T-helper 22 cell (primary cell): Measurements from ENCODE around the gene ADD3.

Source experiments
- DNase-seq: peaks from one replicate; pipeline ENCODE4 v3.0.0-alpha.2; 2020; ENCODE audit warnings: low read depth

ADD3 gene, protein sequence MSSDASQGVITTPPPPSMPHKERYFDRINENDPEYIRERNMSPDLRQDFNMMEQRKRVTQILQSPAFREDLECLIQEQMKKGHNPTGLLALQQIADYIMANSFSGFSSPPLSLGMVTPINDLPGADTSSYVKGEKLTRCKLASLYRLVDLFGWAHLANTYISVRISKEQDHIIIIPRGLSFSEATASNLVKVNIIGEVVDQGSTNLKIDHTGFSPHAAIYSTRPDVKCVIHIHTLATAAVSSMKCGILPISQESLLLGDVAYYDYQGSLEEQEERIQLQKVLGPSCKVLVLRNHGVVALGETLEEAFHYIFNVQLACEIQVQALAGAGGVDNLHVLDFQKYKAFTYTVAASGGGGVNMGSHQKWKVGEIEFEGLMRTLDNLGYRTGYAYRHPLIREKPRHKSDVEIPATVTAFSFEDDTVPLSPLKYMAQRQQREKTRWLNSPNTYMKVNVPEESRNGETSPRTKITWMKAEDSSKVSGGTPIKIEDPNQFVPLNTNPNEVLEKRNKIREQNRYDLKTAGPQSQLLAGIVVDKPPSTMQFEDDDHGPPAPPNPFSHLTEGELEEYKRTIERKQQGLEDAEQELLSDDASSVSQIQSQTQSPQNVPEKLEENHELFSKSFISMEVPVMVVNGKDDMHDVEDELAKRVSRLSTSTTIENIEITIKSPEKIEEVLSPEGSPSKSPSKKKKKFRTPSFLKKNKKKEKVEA

GRCh38 chr10:110007701-110008517, at the start of gene ADD3:
Gene ADD3, plus strand, starts transcription at chr10:110007984. Its CDS starts 92,670 bp downstream, at chr10:110100654.
- peak; percentile 93 for DNase-seq

DNA sequence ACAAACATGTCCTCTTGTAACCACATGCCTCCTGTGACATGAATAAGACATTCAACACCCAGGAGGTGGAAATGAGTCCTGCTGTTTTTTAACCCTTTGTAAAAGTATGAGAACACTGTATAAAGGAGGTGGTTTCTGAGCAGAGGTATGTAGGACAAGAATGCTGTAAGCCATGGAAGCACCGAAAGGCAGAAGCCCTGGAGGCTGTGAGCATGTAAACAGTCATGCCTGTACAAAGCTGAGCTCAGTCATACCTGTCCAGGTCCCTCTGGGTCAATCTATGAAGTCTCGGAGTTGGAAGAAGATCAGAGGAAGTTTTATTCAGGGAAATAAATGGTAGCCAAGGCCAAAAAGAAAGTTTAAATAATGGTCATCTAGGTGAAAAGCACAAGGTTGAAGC, 49.7 kb upstream of the ADD3 start:
- DNase-seq: no peak

- no peak for DNase-seq
Observed at GRCh38 chr10:109959259-109960145, 48.3 kb upstream of the ADD3 start.

DNA sequence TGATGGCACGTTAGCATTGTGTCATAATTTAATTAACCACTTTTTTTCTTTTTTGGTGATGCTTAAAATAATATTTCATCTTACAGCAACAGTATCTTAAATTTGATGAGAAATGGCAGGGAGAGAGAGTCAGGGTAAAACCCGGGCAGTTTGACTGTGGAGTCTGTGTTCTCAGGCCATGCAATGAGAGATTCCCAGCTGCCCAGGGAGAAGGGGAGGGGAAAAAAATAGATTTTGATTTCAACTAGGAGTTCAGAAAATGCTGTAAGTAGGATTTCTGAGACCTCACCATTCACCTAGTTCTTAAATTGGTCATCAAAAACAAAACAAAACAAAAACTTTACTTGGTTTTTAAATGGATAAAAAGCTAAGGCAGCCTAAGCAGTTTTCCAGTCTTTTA, 47.1 kb upstream of the ADD3 start:
- DNase-seq: no peak

DNA sequence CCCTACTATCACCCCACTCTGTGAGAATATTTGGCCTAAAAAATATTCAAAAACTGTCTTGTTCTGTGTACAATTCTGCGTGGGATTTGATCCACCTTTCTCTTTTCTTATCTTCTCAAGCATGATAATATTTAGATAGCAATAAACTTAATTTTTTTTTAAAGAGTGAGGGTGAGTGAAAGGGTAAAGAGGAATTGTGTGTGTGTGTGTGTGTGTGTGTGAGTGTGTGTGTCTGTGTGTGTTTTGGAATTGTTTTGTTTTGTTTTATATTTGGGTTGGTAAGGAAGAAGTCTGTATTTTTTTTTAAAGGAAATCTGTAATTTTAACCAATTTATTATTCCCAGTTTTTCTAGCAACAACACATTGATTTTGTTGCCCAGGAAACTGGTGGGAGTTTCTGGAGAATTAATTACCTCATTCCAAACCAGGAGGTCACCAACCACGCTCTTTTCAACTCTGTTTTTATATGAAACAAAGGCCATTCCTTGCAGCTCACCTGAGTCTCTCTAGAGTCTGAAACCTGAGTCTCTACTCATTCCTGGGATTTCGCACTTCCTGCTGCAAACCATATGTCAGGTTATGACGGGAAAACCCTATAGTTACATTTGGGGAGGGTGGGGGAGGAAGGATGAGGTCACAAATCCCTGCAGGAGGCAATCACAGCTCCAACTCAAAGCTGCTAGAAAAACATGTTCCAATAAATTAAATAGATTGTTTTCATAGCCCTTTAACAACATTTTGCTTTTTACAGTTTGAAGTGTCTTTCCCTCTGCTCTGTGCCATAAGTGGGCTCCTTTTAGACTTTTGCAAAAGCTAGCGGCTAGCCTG, 46.4 kb upstream of the ADD3 start:
- no peak for DNase-seq

GRCh38 chr10:109962247-109962646, 45.5 kb upstream of the ADD3 start:
- DNase-seq: no peak

GRCh38 chr10:109963439-109963838, 44.3 kb upstream of the ADD3 start:
- no peak for DNase-seq

DNA sequence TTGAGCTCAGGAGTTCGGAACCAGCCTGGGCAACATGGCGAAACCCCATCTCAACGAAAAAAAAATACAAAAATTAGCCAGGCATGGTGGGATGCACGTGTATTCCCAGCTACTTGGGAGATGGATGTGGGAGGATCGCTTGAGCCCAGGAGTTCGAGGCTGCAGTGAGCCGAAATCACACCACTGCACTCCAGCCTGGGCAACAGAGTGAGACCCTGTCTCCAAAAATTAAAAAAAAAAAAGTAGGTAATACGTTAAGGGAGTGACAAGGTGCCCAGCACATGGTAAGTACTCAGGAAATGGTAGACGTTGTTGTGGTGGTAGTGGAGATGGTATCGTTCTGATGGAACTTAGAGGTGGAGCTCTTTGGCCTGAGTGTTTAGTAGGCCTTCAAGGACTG, 43.5 kb upstream of the ADD3 start:
- no peak for DNase-seq

DNA sequence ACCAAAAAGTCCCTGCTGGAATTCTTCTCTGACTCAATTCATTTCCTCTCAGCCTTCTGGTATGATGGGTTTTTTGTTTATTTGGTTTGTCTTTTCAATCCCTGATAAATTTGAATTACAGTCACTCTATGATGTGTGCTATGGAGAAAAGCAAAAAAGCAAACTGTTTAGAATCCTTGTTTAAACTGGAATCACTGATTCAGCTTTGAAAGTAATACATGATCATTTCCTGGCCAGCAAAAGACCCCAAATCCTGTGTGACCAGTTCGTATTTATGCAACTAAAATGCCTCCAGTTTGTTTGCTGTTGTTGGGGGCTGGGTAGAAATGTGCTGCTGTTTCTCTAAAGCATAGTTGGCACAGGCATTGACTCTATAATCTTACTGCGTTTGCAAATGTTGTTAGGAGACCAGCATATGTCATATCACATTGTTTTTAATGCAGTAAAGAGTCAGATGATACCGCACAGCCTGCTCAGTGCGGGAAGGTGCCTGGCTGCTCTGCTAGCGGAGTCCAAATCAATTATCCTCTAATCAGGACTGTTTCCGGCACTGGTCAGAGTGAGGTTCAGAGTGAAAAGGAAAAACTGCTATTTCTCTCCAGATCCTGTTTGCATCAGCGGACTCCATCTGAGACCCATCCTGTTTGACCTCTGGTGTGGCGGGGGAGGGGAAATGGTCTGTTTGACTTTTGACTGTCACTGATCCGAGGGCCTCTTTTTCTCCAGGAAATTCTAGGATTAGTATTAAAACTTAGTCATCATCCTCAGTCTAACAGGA, 40.6 kb upstream of the ADD3 start:
- DNase-seq: no peak

DNA sequence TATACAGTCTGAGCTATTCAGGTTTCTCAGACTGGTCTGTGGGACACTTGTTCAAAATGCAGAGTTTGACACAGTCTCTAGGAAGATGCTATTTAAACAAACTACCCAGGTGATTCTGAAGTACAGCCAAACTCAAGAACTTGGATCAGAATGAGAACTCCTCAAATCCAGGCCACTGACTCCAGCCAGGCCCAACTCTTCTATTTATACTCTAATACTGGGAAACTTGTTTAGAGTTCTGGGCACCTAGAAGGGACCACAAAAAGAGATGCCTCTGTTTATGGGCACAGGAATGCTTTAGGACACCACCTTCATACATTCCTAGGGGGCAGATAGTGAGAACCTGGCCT, 40.1 kb upstream of the ADD3 start:
- no peak for DNase-seq

DNA sequence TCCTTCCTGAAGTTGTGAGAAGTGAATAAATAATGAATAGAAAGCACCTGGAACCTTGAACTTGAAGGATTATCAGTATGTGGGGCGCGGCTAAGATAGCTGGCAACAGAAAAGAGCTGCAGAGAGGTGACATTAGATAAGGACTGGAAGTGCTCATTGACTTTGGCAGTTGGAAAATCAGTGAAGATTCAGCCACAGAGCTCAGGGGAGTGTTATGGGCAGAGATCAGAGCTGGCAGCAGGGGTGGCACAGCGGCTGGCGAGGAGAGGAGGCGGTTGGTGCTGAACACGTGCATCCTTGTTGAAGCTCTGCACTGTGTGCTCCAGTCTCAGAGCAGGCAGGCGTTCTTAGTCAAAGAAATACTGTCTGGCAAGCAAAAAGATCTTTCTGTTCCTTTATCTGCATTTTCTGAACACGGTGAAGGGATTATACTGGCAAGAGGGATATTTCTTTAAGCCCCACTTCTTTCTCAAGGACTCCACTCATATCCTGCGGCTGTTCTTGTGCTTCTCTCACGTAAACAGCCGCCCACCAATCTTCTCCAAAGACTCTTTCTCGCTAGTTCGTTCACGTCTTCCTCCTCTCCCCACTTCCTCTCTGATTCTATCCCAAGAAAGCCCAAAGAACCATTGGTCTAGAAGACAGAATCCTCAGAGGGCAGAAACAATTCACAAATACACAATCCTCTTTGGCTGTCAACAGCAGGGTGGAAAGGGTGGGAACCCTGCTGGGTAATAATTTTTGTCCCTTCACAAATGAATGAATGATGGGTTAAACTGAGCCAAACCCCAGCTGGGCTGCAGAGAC, 38.6 kb upstream of the ADD3 start:
- DNase-seq: no peak

- no peak for DNase-seq
Observed at GRCh38 chr10:109969760-109970346, 37.9 kb upstream of the ADD3 start.

DNA sequence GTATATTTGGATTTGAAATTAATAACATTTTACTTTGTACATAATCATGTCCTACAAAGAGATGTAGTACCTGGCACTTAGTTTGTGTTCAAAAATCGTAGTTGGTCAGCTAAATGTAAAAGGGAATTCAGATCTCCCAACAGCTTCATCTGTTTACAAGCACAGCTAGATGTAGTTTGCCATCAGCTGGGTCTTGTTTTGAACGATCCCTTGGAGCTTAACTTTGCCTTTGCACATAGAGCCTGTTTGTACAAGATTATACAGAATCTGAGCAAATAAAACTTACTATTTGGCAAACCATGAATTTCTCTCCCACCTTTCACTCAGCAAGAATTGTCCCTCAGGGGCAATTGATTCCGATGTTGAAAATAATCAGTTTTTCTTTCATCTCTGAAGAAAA, 36.1 kb upstream of the ADD3 start:
- no peak for DNase-seq

- no peak for DNase-seq
Observed at GRCh38 chr10:109972372-109973001, 35.3 kb upstream of the ADD3 start.

DNA sequence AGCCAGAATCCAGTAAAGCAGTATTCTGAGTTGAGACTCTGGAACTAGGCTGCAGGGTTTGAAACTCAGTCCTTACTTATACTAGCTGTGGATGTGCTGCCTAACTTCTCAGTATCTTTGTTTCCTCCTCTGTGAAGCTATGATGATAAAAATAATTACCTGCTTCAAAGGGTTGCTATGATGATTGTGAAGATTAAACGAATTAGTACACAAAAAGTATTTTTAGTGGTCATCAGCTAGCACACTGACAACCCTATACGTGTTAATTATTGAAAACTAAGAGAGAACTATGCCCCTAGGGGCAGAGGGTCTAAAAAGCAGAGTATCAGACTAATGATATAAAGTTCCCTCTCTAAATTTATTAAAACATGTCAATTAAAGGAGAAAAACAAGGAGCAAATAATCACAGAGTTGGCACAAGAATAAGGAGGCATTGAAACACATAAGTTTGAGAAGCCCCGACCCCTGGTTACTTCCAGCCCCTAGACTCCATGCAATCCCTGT, 34.4 kb upstream of the ADD3 start:
- no peak for DNase-seq

DNA sequence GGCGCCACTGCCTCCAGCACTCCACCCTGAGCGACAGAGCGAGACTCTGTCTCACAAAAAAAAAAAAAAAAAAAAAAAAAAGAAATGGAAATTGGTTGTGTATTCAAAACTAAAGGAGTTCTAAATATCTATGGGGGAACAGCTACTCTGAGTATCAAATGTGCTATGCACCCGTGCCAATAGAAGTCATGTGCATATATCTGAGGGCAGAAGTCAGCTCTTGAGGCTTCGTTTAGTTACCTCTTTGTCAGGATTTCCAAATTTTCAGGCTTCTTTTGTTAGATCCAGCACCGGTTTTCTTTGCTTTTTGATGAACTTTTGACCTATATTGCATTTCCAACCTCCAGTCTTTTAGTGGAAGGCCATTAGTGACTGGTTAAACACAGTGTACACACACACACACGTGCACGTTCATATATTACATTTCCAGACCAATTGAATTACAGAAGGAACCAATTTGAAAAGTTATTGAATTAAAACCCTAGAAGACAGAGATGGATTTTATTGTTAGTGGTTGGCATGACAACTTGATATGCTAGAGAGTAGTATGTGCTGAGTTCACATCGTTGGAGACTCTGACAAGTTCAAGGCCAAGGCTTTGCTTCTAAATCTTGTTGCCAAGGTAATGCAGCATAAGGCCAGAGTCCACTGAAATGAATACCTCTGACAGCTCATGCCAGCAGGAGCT, 33.1 kb upstream of the ADD3 start:
- DNase-seq: no peak
